NCI-H187 (cell line): ENCODE data around the gene DDX39B.

Source experiments
- DNase-seq, 2 experiments: peaks; one replicate each; lab custom pipeline; 2025; lab: John Stamatoyannopoulos, UW

DDX39B gene

GRCh38 chr6:31547727-31548543, 6.1 kb upstream of the DDX39B start:
- DNase-seq: no peak

DNA sequence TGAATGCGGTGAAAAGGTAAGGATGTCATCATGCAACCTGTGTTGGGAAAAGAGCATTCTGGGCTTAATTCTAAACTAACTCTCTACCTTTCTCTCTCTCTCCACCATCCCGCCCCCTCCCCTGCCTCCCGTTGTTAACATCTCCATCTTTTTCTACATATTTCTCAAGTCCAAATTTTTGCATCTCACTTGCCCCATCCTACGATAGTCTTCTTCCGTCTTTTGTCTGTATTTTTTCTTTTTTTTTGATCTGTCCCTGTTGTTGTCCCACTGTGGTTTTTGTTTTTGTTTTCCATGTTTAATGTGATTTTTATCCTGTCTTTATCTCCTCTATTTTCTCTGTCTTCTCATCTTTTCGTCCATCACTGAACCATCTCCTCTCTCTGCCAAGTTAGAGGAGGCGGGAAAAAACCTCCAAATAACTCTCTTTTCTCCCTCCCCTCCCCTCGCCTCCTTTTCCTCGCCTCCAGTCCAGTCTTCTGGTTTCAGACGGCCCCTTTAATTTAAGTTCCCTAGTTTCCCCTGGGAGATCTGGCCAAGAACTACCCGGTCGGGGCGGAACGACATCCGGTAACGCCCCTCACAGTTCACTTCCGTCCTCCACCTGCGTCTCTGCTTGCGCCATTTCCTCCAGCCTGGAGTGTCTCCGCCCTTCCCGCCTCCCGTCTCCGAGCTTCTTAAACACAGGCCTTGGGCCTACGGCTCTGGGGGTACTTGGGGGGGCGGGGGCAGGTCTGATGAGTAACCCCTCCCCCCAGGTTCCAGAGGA, 5.3 kb upstream of the DDX39B start, which contains the start of gene NFKBIL1:
NFKBIL1 (plus strand) TSS at position 651 of the 769 bp plus-strand sequence; CDS start at position 738, 87 bp downstream.
- peak; percentile 77 to 88 for DNase-seq

DNA sequence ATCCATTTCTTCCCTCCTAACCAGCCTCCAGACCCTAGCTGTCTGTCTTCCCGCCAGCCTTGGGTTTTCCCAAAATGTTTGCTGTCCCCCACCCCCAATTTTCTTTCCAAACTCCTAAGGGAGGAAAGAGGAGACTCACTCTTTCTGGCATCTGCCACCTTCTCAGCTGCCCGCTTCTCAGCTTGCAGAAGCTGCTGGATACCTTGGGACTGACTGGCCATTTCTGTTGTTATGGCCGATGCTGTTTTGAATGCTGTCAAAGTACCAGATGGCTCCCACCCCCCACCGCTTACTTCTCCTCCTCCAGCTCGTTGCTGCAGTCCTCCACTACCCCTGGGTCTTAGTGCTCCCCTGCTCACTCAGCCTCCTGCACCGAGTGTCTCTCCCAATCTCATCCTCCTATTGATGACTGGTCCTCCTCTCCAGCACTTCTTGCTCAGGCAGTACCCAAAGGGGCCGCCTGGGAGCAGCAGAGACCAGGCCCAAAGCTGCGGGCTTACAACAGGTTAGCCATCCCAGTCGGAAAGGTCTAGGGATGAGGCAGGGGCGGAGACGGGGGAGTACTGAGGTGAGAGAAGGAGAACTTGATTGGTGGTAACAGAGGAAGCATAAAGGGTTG, 4.6 kb upstream of the DDX39B start, which contains the start of gene ATP6V1G2:
ATP6V1G2 (minus strand) TSS at position 270 of the 619 bp plus-strand sequence; CDS start at position 221, 49 bp downstream.
- peak; percentile 83 to 91 for DNase-seq

DNA sequence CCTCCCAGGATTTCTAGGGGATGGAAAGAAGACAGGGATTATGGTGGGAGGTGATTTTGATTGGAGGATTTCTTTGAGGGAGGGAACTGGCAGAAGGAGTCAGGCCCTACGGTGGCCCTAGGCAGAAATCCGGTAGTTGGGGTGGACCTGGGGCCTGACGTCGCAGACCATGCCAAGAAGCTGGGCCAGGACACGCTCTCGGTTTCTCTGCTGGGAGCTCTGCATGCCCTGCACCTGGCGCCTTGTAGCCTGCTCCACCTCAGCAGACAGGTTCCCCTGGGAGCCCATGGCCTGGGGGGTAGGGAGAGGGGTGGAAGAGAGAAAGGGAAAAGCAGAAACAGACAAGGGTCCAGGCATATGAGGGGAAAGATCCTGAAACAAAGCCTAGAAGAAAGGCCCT, 3.5 kb upstream of the DDX39B start:
- no peak for DNase-seq

DNA sequence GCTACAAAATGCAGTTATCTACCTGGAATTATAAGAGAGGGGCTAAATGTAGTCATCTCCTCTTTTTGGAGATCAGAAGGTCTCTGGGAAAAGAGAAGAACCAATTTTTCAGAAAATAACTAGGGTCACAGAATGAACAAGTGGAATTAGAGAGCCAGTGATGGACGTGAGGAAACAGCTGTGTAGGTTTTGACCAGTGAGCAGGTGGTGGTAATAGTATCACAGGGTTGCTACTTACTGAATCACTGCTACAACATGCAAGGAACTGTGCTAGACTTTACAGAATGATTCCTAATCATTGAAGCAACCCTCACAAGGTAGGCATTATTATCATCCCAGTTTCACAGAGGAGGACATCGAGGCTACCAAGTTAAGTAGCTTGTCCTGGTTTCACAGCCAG, 2.9 kb upstream of the DDX39B start:
- DNase-seq: no peak

DNA sequence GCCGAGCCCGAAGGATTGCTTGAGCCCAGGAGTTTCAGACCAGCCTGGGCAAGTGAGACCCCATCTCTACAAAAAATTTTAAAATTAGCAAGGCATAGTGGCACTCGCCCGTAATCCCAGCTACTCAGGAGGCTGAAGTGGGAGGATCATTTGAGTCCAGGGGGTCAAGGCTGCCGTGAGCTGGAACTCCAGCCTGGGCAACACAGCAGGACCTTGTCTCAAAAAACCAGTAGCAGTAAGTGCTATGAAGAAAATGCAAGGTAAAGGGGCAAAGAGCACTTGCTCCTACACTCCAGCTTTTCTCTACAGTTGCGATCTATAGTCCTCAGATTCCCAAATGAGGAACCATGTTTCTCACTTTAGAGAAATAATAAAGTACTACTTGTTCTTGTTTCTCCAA, 1.8 kb upstream of the DDX39B start:
- DNase-seq: no peak

- peak in 1 of 2 experiments; percentile 53 for DNase-seq
These were observed 645 bp downstream of the DDX39B start for GRCh38 chr6:31541059-31541657.

GRCh38 chr6:31540640-31541039, 1.2 kb downstream of the DDX39B start:
- DNase-seq: no peak

DNA sequence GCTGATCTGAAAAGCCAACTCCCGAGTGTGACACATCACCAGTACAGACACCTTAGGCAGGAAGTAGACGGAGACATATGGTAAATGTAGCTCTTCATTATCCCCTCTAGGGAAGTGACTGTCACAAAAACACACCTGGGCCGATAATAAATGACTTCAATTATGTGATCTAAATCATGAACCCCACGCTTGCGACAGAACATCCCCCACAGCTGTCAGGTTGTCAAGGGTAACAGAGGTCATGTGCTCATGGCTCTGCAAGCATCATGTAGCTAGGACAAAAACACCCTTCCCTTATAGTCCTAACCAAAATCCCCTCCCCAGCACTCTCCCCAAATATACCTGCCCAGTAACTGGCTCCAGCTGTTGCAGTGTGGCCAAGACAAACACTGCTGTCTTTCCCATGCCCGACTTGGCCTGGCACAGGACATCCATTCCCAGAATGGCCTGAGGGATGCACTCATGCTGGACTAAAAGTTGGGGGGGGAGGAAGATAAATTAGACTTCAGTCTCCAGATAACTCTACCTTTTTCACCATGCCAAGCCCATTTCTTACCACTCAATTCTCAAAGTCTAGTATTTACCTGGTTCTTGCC, 2.9 kb downstream of the DDX39B start:
- no peak for DNase-seq

GRCh38 chr6:31535538-31536324, 6.1 kb downstream of the DDX39B start:
- no peak for DNase-seq

- no peak for DNase-seq
These were observed 7.2 kb downstream of the DDX39B start for GRCh38 chr6:31534521-31535040.

GRCh38 chr6:31534011-31534410, 7.8 kb downstream of the DDX39B start:
- no peak for DNase-seq

- DNase-seq: no peak
These were observed 8.4 kb downstream of the DDX39B start for GRCh38 chr6:31533455-31533841.

- DNase-seq: no peak
These were observed 9.0 kb downstream of the DDX39B start for GRCh38 chr6:31532644-31533454.

GRCh38 chr6:31531771-31532643, 9.8 kb downstream of the DDX39B start:
- no peak for DNase-seq

- DNase-seq: no peak
These were observed 10.6 kb downstream of the DDX39B start for GRCh38 chr6:31531162-31531561.

DNA sequence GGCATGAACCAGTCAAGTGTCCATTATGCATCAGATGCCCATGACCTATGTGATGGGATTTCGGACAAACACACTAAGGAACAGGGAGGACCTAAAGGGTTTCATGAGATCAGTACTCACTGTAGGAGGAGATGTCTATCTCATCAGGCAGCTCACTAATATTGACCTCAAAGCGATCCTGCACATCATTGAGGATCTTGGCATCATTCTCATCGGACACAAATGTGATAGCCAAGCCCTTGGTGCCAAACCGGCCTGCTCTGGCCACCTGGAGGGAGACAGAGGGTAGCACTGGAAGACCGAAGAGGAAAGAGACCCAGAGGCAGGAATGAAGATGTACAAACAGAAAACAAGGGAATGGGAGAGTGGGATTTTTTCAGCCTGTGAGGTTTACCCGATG, 11.1 kb downstream of the DDX39B start:
- no peak for DNase-seq

DNA sequence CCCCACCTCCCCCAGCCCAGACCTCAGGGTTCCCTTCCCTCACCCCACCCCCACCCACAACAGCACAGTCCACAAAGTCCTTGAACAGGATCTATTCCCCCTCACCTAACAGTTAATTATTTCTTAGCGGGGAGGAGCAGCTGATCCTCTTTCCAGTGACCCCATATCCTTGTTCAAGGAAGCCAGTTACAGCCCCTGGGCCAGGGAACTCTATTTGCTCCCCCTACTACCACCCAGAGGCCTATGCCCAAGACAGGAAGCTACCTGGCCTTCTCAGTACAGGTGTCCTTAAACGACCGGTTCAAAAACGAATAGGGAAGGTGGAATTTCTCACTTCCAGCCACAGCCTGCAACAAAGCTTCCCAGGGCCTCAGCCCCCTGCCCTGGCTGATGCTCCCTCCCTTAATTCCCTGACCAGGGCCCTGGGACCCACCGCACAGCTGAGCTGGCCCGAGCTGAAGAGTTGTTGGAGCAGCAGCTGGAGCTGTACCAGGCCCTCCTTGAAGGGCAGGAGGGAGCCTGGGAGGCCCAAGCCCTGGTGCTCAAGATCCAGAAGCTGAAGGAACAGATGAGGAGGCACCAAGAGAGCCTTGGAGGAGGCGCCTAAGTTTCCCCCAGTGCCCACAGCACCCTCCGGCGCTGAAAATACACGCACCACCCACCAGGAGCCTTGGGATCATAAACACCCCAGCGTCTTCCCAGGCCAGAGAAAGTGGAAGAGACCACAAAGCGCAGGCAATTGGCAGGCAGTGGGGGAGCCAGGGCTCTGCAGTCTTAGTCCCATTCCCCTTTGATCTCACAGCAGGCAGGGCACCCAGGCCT, 12.3 kb downstream of the DDX39B start:
- no peak for DNase-seq
